Transverse colon (tissue), 4 donors: ENCODE measurements around the gene GPS1. TPM values are rescaled to one million over a fixed set of nuclear protein-coding genes. Genes with fewer than 3 reads are reported as not detected.
A peak's percentile ranks its signal among the peaks of the same experiment; 100 is the strongest.

Source experiments
- DNase-seq: peaks from one replicate; pipeline ENCODE4 v3.0.0-alpha.2; 2019
- H3K27ac ChIP-seq, 4 donors: fragments of 200-600 bp; sonication (generic); 2 replicates each; pipeline ENCODE4 v1.5.1; 2016 to 2018; ENCODE audit warnings: inconsistent platforms in 4 of 4
- H3K27me3 ChIP-seq: fragments of 200-600 bp; sonication (generic); 2 replicates; pipeline ENCODE4 v1.5.1; 2017; ENCODE audit warnings: inconsistent platforms
- H3K36me3 ChIP-seq, 4 donors: fragments of 200-600 bp; sonication (generic); 2 replicates each; pipeline ENCODE4 v1.5.1; 2017 to 2019; ENCODE audit warnings: inconsistent platforms in 4 of 4
- H3K4me1 ChIP-seq, 4 donors: fragments of 200-600 bp; sonication (generic); 2 replicates each; pipeline ENCODE4 v1.5.1; 2017 to 2020; ENCODE audit warnings: inconsistent platforms in 4 of 4
- H3K4me3 ChIP-seq, 4 donors: fragments of 200-600 bp; sonication (generic); 1 replicate in 1 of 4; 2 replicates in 3 of 4; pipeline versions ENCODE4 v1.5.1 to v1.6.1; 2017 to 2019; ENCODE audit warnings: inconsistent platforms in 4 of 4
- H3K9me3 ChIP-seq, 2 donors: fragments of 200-600 bp; sonication (generic); 2 replicates each; pipeline ENCODE4 v1.5.1; 2017 to 2019; ENCODE audit warnings: inconsistent platforms in 2 of 2
- CTCF ChIP-seq, 5 experiments: fragments of 200-600 bp in 3 of 5; fragments of 450-650 bp in 2 of 5; sonication (generic) in 3 of 5; IDR thresholded peaks; 1 replicate in 2 of 5; 2 replicates in 3 of 5; pipeline ENCODE4 v1.5.1; 2016 to 2017; ENCODE audit warnings: antibody characterized with exemption in 5 of 5, inconsistent platforms in 3 of 5, mild to moderate bottlenecking in 2 of 5, moderate library complexity in 1 of 5
- EP300 ChIP-seq: sonication (generic); formaldehyde crosslinking; IDR thresholded peaks from one replicate; pipeline ENCODE4 v1.6.1; 2017; ENCODE audit warnings: antibody characterized with exemption, low read depth
- POLR2A ChIP-seq: fragments of 450-650 bp; IDR thresholded peaks from one replicate; pipeline ENCODE4 v1.6.1; 2016; ENCODE audit warnings: antibody characterized with exemption, mild to moderate bottlenecking, moderate library complexity
- POLR2AphosphoS5 ChIP-seq, 3 donors: sonication (generic); formaldehyde crosslinking; IDR thresholded peaks; one replicate each; pipeline ENCODE4 v1.6.1; 2016; ENCODE audit warnings: antibody characterized with exemption in 3 of 3
- WGBS, 2 donors: methylation state at CpG; one replicate each; pipeline ENCODE4 v1.1.5; 2018; ENCODE audit warnings: low coverage in 1 of 2; 5-methylcytosine and 5-hydroxymethylcytosine counted together
- in situ Hi-C, 4 donors: fragments of 200-750 bp; cut with MboI; loops; one replicate each; pipeline versions ENCODE4 v1.15.0 to v1.15.1; 2017; ENCODE audit warnings: low sequenced_read_pairs in 3 of 4, low pct_ligation_motif_present in 1 of 4, low pct_unique_long_range_greater_than_20kb in 1 of 4
- intact Hi-C: fragments of 100-400 bp; cut with DNase I; formaldehyde crosslinking; loops from one replicate; pipeline ENCODE4 v1.15.1; 2023; ENCODE audit warnings: low total_unique reads
- total RNA-seq, 4 donors: library from RNA; depleted of rRNA; stranded (reverse); fragments of >200 nt; gene quantifications; one replicate each; pipeline ENCODE4 v1.1.0, GENCODE V29; 2016

GPS1 gene
- total RNA-seq, 4 donors from 2014 or later = 42.0 to 160 (median 85.5) TPM

GRCh38 chr17:82049106-82049505 is 2.6 kb upstream of the GPS1 start:
- no peak overlapping the region for H3K4me3 ChIP-seq
- intact Hi-C loops = no loop called here
- in situ Hi-C loops = loop anchor here in 2 of 4 donors (25.0 kb wide), 1 partner anchor 113 kb away; no protein-coding TSS in a partner anchor
- H3K27ac ChIP-seq = no peak overlapping the region
- no peak for TF ChIP-seq POLR2AphosphoS5 (IDR thresholded peaks at IDR 0.05)
- TF ChIP-seq EP300 = no peak
- no peak for TF ChIP-seq POLR2A
- no peak for TF ChIP-seq CTCF (IDR thresholded peaks at IDR 0.05)
- WGBS, 2 donors = 62 to 85% methylated on average over 3 to 8 of the region's 8 CpGs
- H3K27me3 ChIP-seq = no peaks in the 10 kb centered on the region
- no peaks in the 10 kb centered on the region for H3K9me3 ChIP-seq
- no peaks in the 10 kb centered on the region for H3K36me3 ChIP-seq
- peaks cover 12 to 28% (median 27%) of the 10 kb centered on the region in 4 donors for H3K4me1 ChIP-seq
- DNase-seq = no peak

DNA sequence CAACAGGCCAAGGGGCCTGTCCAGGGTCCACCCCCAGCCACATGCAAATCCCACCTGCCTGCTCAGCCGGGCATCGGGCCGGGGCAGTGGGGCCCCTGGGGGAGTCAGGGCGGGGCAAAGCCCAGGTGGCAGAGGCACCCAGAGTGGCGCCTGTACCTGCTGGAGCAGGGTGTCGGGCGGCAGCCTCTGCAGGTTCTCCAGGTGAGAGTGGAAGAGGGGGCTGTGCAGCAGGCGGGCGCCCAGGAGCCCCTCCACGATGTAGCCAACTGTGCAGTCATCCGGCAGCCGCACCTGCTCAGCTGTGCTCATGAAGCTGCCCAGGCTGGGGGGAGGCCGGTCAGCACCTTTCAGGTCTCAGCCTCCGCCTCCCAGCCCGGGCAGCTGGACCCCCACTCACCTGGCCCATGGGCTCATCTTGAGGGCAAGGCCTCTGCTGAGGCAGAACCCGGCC is 2.2 kb upstream of the GPS1 start:
- H3K36me3 ChIP-seq = no peaks in the 10 kb centered on the region
- intact Hi-C loops (no loop called here), in situ Hi-C loops (loop anchor here in 2 of 4 donors (25.0 kb wide), 1 partner anchor 113 kb away; no protein-coding TSS in a partner anchor)
- H3K4me3 ChIP-seq = no peak overlapping the region
- H3K27ac ChIP-seq = no peak overlapping the region
- H3K9me3 ChIP-seq = no peaks in the 10 kb centered on the region
- no peak for DNase-seq
- H3K27me3 ChIP-seq = no peaks in the 10 kb centered on the region
- H3K4me1 ChIP-seq = peaks cover 12 to 28% (median 27%) of the 10 kb centered on the region in 4 donors
- WGBS, 2 donors = 81% methylated on average over 11 of the region's 16 CpGs; no CpG with 5 or more reads in 1 of the 2 donors
- TF ChIP-seq POLR2A = no peak
- no peak for TF ChIP-seq EP300
- no peak for TF ChIP-seq POLR2AphosphoS5 (IDR thresholded peaks at IDR 0.05)
- TF ChIP-seq CTCF (IDR thresholded peaks at IDR 0.05) = no peak

DNA sequence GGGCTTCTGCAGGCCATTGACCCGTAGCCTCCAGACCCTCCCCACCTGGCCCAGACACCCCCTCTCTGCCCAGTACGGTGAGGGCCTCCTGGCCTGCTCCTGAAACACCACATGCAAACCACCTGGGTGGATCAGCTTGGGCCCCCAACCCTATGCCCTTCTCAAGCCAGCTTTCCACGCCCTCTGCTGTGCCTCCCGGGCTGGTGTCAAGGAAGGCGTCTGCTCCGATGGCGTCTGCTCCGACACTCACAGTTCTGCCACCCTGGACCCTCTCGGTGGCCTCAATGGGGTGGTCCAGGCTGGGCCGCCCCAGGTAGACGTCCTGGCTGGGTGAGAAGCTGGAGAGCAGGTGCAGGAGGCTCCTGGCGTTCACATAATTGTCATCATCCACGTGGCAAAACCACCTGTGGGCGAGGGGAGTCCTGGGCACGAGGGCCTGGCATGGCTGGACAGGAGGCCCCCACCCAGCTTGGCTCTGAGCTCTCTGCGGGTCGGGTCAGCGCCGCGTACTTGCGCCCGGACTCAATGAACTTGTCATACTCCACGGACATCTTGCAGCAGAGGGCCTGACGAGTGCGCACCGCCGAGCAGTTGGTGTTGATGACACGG is 1.4 kb upstream of the GPS1 start:
- WGBS, 2 donors = 91% methylated on average over 28 of the region's 28 CpGs; no CpG with 5 or more reads in 1 of the 2 donors
- Histone ChIP-seq H3K9me3 (no peaks in the 10 kb centered on the region), H3K4me3 (peak overlapping the region in 1 of 4 donors; percentile 87), H3K27ac (peak overlapping the region in 1 of 4 donors; percentile 84), H3K27me3 (no peaks in the 10 kb centered on the region), H3K36me3 (peaks cover 0 to 4% (median 0%) of the 10 kb centered on the region in 4 donors), H3K4me1 (peaks cover 12 to 28% (median 27%) of the 10 kb centered on the region in 4 donors)
- DNase-seq = no peak
- in situ Hi-C loops = no loop called here
- intact Hi-C loops = no loop called here
- TF ChIP-seq POLR2A (no peak), POLR2AphosphoS5 (IDR thresholded peaks at IDR 0.05) (no peak), EP300 (no peak), CTCF (IDR thresholded peaks at IDR 0.05) (no peak)

DNA sequence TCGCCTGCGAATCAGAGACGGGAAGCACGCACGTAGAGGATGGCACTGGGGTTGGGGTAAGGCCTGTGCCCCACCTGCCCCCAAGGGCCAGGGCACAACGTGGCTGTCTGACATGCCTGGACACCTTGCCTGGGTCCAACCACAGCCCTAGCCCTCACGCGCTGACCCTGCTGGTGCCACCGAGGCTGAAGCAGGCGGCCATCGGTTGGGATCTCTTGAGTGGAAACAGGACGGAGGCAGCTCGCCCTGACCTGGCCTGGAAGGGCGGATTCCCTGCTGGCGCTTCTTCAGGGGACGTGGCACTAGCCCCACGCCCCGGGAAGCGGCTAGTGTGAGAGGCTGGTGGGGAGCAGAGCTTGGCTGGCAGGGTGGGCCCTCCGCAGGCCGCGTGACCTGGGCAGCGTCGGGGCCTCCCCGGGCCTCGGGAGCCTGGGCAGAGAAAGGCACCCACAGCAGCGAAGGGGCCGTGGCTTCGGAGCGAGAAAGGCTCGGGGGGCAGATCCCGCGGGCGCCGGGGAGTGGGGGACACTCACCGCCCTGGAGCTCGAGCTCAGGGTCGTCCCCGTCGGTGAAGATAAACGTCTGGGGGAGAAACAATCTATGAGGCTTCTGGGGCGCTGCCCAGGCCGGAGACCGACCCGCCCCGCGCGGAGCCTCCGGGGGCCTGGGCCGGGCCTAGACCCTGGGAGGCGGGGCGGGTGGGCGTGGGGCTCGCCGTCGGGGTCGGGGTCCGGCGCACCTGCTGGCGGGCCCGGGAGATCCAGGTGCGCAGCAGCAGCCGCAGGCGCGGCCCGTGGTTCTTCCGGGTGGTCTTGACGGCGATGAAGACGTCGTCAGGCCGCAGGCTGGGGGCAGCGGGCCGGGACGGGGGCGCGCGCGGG is 697 bp upstream of the GPS1 start:
- H3K27me3 ChIP-seq = no peaks in the 10 kb centered on the region
- peak overlapping the region; percentile 62 to 84 (median 74) for H3K27ac ChIP-seq
- TF ChIP-seq EP300 = no peak
- TF ChIP-seq POLR2A = no peak
- no peak for TF ChIP-seq POLR2AphosphoS5 (IDR thresholded peaks at IDR 0.05)
- no peak for TF ChIP-seq CTCF (IDR thresholded peaks at IDR 0.05)
- in situ Hi-C loops (no loop called here), intact Hi-C loops (no loop called here)
- H3K36me3 ChIP-seq = peaks cover 0 to 4% (median 0%) of the 10 kb centered on the region in 4 donors
- peak overlapping the region; percentile 77 to 88 (median 84) for H3K4me3 ChIP-seq
- WGBS, 2 donors = 76% methylated on average over 12 of the region's 79 CpGs; no CpG with 5 or more reads in 1 of the 2 donors
- no peak for DNase-seq
- peaks cover 12 to 28% (median 27%) of the 10 kb centered on the region in 4 donors for H3K4me1 ChIP-seq
- H3K9me3 ChIP-seq = no peaks in the 10 kb centered on the region
